Measurements from ENCODE around the gene PTCD2. TPM values are rescaled to one million over a fixed set of nuclear protein-coding genes. Genes with fewer than 3 reads are reported as not detected.

The PTCD2 gene
- total and polyA plus RNA-seq, 2 of the 8 experiments (the other 6 are each of a cell fraction or from before 2014, with no cell fraction given): 7.3 to 15.4 TPM

GRCh38 chr5:72319976-72320752 is at the start of gene PTCD2, which contains the start of gene MRPS27 (continued):
- TF ChIP-seq E2F6 (IDR thresholded peaks at IDR 0.05) (peak; percentile 76), KDM4A (IDR thresholded peaks at IDR 0.05; ENCODE audit: low read depth, low read length, severe bottlenecking) (peak; percentile 73)

Data from H1 (cell line).